Muscle of leg (tissue), 11 donors: ENCODE results near the gene LRRC61. TPM values are rescaled to one million over a fixed set of nuclear protein-coding genes. Genes with fewer than 3 reads are reported as not detected.

ENCODE experiments used
- DNase-seq: peaks from one replicate; pipeline ENCODE4 v3.0.0; 2013
- H3K27ac ChIP-seq: one replicate; pipeline ENCODE4 v1.5.1; 2013; ENCODE audit warnings: mild to moderate bottlenecking, low read length, control low read depth
- H3K27me3 ChIP-seq: one replicate; pipeline ENCODE4 v1.6.1; 2013; ENCODE audit warnings: low read length; ENCODE audit not compliant: control insufficient read depth, insufficient read depth
- H3K36me3 ChIP-seq: one replicate; pipeline ENCODE4 v1.6.1; 2013; ENCODE audit warnings: low read length; ENCODE audit not compliant: control insufficient read depth, insufficient read depth
- H3K4me1 ChIP-seq: one replicate; pipeline ENCODE4 v1.6.1; 2013; ENCODE audit warnings: low read length; ENCODE audit not compliant: control insufficient read depth, insufficient read depth
- H3K4me3 ChIP-seq: one replicate; pipeline ENCODE4 v1.5.1; 2013; ENCODE audit warnings: low read length, control low read depth
- H3K9me3 ChIP-seq: replicated peaks from 2 replicates; pipeline ENCODE4 v1.6.1; 2013; ENCODE audit warnings: low read depth, low read length; ENCODE audit not compliant: control insufficient read depth
- WGBS: methylation state at CpG from one replicate; pipeline ENCODE4 v1.1.5; 2013; ENCODE audit warnings: missing lambda C conversion rate; ENCODE audit not compliant: insufficient coverage; 5-methylcytosine and 5-hydroxymethylcytosine counted together
- polyA plus RNA-seq, 8 donors: library from polyadenylated mRNA; unstranded; fragments of 120-200 nt; gene quantifications; one replicate each; pipeline versions ENCODE4 v1.2.1 to v1.2.3, GENCODE V29; 2013; ENCODE audit warnings: inconsistent platforms in 1 of 8, low replicate concordance in 1 of 8; ENCODE audit not compliant: insufficient read length in 8 of 8, insufficient read depth in 1 of 8
- total RNA-seq: library from RNA; stranded (reverse); fragments of 120-200 nt; gene quantifications from one replicate; pipeline ENCODE4 v1.2.4, GENCODE V29; 2013

LRRC61 gene
- total and polyA plus RNA-seq, 9 donors = 3.6 to 11.9 (median 7.6) TPM

DNA sequence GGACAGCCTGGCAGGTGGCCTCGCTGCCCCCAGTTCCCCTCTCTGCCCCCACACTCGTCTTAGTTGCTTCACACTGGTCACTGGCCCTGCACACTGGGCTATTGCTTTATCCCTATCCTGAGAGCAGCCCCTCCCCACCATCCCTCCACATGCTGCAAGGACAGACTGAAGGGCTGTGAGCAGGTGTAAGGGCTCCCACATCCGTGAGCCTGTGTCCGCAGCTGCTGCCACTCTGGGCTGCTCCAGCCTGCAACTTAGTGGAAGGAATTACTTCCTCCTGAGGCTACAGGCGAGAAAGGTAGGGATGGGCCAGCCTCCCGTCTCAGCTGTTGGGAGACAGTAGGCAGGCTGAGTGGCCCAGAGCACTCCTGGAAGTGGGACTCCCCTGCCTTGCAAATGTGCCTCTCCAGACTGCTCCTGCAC lies 14.5 kb downstream of the LRRC61 start:
- no peak overlapping the region for H3K4me3 ChIP-seq
- DNase-seq = peak; percentile 39
- H3K27ac ChIP-seq = no peak overlapping the region
- whole genome bisulfite sequencing = 68% methylated on average over 4 of the region's 6 CpGs
- H3K4me1 ChIP-seq = peaks cover 54% of the 10 kb centered on the region
- no peaks in the 10 kb centered on the region for H3K9me3 ChIP-seq
- peaks cover 25% of the 10 kb centered on the region for H3K27me3 ChIP-seq
- peaks cover 14% of the 10 kb centered on the region for H3K36me3 ChIP-seq

DNA sequence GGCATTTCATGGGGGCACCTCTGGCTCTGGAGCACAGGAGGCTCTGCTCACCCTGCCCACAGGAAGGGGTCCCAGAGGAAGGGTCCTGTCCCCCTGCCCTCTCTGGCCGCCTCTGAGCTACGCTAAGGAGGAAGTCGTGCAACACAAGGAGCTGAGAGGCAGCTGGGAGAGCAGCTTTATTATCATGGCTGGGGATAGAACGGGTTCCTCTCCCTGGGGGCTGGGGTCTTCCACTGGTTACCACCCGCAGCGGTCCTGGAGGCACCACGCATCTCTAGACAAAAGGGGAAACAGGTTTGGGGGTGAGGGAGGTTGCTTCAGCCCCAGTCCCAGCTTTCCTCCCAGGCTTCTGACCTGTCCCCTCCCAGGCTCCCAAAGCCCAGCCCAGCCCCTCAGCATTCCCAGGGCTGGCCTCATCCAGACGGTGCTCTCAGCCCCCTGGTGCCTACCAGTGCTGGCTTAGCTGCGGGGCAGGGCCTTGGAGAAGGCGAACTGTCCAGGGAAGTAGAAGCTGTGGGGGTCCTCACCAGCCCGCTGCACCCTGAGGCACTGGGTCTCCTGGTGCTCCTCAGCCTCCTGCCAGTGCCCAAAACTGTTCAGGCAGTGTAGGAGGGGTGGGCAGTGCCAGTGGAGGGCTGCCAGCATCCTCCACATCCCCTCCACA lies 15.1 kb downstream of the LRRC61 start:
- no peak for DNase-seq
- Histone ChIP-seq H3K9me3 (no peaks in the 10 kb centered on the region), H3K27ac (no peak overlapping the region), H3K4me1 (peaks cover 54% of the 10 kb centered on the region), H3K36me3 (peaks cover 14% of the 10 kb centered on the region), H3K27me3 (peaks cover 27% of the 10 kb centered on the region), H3K4me3 (no peak overlapping the region)
- WGBS = 64% methylated on average over 5 of the region's 11 CpGs

DNA sequence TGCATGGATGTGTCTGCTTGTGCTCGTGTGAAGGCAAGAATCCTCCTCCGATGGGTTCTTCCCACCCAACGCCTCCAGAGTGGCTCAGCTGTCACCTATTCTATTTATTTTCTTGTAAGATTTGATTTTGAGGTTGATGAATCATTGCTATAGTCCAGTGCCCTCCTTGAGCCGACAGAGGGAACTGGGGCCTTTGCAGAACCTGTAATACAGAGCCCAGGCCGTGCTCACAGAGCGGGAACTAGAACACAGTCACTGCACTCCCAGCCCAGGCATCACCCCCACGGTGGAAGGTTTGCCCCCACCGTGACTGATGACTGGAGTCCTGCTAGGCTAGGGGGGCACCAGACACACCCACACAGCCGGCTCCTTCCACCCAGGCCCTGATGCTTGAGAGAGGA lies 16.3 kb downstream of the LRRC61 start:
- DNase-seq = no peak
- no peak overlapping the region for H3K4me3 ChIP-seq
- 90% methylated on average over 2 of the region's 9 CpGs for WGBS
- no peak overlapping the region for H3K27ac ChIP-seq
- peaks cover 31% of the 10 kb centered on the region for H3K27me3 ChIP-seq
- H3K4me1 ChIP-seq = peaks cover 54% of the 10 kb centered on the region
- peaks cover 14% of the 10 kb centered on the region for H3K36me3 ChIP-seq
- H3K9me3 ChIP-seq = peaks cover 8% of the 10 kb centered on the region

GRCh38 chr7:150340024-150340749 lies 17.0 kb downstream of the LRRC61 start:
- peak; percentile 59 for DNase-seq
- peak overlapping the region; percentile 51 for H3K27ac ChIP-seq
- peaks cover 54% of the 10 kb centered on the region for H3K4me1 ChIP-seq
- peaks cover 9% of the 10 kb centered on the region for H3K9me3 ChIP-seq
- 9% methylated on average over 24 of the region's 39 CpGs for WGBS
- peak overlapping the region; percentile 58 for H3K4me3 ChIP-seq
- peaks cover 31% of the 10 kb centered on the region for H3K27me3 ChIP-seq
- H3K36me3 ChIP-seq = peaks cover 14% of the 10 kb centered on the region

GRCh38 chr7:150340875-150341262 lies 17.7 kb downstream of the LRRC61 start:
- peaks cover 33% of the 10 kb centered on the region for H3K27me3 ChIP-seq
- peak overlapping the region; percentile 42 for H3K27ac ChIP-seq
- DNase-seq = no peak
- H3K36me3 ChIP-seq = peaks cover 14% of the 10 kb centered on the region
- WGBS = under 1% methylated on average over 15 of the region's 29 CpGs
- peaks cover 48% of the 10 kb centered on the region for H3K4me1 ChIP-seq
- H3K9me3 ChIP-seq = peaks cover 9% of the 10 kb centered on the region
- peak overlapping the region; percentile 58 for H3K4me3 ChIP-seq

DNA sequence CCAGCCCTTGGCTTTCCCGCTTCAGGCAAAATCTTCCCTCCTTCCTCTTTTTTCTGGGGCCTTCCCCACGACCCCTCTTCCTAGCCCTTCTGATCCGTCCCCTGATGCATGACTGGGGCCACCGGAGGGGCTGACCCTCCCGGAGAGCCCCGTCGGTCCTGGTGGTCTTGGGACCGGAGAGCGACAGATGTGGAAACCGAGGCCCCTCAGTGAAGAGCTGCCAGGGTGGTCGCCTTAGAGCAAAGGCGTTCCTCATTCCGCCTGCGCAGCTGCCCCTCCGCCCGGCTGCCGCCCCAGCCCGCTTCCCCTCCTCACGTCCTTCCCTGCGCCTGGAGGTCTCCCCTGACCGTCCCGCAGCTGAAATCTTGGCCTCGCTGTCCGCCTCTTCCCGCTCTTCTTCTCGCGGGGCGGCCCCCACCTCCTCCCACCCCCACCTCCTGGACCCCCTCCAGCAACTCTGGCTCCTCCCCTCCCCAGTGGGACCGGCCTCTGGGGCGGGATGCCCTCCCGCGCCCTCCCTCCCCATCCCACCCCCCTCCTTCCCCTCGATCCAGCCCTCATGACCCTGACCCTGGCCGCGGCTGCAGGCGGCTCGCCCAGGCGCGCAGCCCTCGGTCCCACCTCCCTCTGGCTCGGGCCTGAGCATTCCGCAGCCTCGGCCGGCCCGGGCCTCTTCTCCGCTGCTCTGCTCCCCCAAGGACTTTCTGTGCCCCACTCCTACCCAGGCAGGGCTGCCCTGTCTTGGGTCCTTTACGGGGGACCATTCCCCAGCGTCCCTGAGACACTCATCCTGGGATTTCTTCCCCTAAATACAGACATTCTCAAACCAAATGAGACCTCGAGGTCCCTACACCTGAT lies 18.3 kb downstream of the LRRC61 start, which contains the start of gene RARRES2:
RARRES2 (minus strand) TSS at position 367 of the 858 bp plus-strand sequence. CDS start 1,020 bp downstream, outside the sequence.
- H3K36me3 ChIP-seq = peaks cover 14% of the 10 kb centered on the region
- peak; percentile 73 for DNase-seq
- WGBS = 2% methylated on average over 42 of the region's 49 CpGs
- H3K27me3 ChIP-seq = peaks cover 36% of the 10 kb centered on the region
- peaks cover 9% of the 10 kb centered on the region for H3K9me3 ChIP-seq
- peaks cover 47% of the 10 kb centered on the region for H3K4me1 ChIP-seq
- peak within 1 kb of the TSS; percentile 58 for H3K4me3 ChIP-seq
- H3K27ac ChIP-seq = peak within 1 kb of the TSS; percentile 42

DNA sequence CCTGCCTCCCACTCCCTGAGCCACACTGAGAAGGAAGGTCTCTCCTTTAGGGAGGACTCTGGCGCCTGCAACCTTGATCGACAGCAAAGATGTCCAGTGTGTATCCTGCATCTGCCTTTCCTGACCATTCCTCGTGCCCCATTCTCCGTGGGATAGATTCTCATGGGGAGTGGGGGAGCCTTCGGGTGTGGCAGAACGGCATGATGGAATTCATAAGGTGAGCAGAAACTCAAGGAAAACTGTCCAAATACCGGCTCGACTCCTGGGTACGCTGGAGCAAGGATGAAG lies 18.9 kb downstream of the LRRC61 start:
- DNase-seq = no peak
- Histone ChIP-seq H3K27ac (no peak overlapping the region), H3K36me3 (peaks cover 9% of the 10 kb centered on the region), H3K27me3 (peaks cover 38% of the 10 kb centered on the region), H3K9me3 (peaks cover 9% of the 10 kb centered on the region), H3K4me3 (no peak overlapping the region), H3K4me1 (peaks cover 43% of the 10 kb centered on the region)
- 70% methylated on average over 7 of the region's 9 CpGs for WGBS

DNA sequence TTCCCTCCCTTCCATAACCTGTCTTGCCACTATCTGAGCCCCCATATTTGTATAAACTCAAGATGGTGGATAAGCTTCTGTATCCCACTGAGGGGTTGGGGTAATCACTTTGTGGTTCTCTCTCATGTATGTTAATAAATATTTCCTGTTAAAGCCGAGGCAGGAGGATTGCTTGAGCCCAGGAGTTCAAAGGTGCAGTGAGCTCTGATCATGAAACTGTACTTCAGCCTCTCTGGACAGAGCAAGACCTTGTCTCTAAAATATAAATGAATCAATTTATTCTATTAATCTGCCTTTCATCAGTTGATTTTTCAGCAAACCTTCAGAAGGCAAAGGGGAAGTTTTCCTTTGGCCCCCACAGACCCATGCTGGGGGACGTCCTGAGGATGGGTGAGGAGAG lies 20.1 kb downstream of the LRRC61 start:
- 91% methylated on average over 1 of the region's 2 CpGs for WGBS

DNA sequence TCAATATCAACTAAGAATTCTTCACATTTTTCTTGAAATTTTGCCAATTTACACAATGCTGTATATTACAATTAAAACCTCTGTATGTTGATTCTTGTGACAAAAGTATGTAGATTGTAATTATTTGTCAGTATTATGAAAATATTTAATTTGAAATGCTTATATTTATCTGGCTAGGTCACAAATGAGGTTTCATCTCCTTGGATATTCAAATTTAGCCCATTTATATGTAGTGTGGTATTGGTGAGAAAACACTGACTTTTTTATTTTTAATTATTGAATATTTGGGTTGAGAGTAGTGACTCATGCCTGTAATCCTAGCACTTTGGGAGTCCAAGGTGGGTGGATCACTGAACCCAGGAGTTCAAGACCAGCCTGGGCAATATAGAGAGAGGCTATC lies 21.1 kb downstream of the LRRC61 start:
- Histone ChIP-seq H3K27me3 (peaks cover 40% of the 10 kb centered on the region), H3K4me3 (no peak overlapping the region), H3K4me1 (peaks cover 21% of the 10 kb centered on the region), H3K9me3 (peaks cover 9% of the 10 kb centered on the region), H3K36me3 (no peaks in the 10 kb centered on the region), H3K27ac (no peak overlapping the region)
- DNase-seq = no peak

More for the DNA sequence above, 20.1 kb downstream of the LRRC61 start:
- Histone ChIP-seq H3K4me1 (peaks cover 32% of the 10 kb centered on the region), H3K36me3 (peaks cover 2% of the 10 kb centered on the region), H3K4me3 (no peak overlapping the region), H3K27ac (no peak overlapping the region), H3K9me3 (peaks cover 9% of the 10 kb centered on the region), H3K27me3 (peaks cover 40% of the 10 kb centered on the region)
- no peak for DNase-seq

DNA sequence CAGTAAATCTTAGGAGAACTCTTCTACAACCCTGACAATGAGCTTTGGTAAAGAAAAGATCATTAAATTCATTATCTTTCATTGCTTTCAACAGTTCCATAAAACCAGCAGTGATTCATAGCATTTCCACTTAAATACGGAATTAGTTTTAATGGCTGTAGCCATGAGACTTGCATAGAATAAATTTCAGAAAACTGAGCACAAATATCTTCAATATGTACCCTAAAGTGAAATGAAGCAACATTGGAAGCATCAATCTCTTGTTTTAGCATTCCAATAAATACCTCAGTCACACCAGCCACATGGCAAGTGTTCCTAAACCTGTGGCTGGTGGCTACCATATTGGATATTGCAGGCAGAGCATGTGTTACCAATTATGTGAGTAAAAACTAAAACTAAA lies 21.9 kb downstream of the LRRC61 start:
- Histone ChIP-seq H3K27ac (no peak overlapping the region), H3K4me3 (no peak overlapping the region), H3K4me1 (peaks cover 14% of the 10 kb centered on the region), H3K9me3 (peaks cover 9% of the 10 kb centered on the region), H3K27me3 (peaks cover 36% of the 10 kb centered on the region), H3K36me3 (no peaks in the 10 kb centered on the region)
- WGBS = no CpG with 5 or more reads among the region's 1 CpG
- no peak for DNase-seq
